Measurements from ENCODE around the gene IL11.

Gene IL11

GRCh38 chr19:55325172-55325571 is 45.1 kb downstream of the IL11 start, which contains the start of gene TMEM150B:
TMEM150B (minus strand) TSS chr19:55325341; CDS start chr19:55321036, 4,305 bp downstream.
- DNase-seq (ENCODE audit: low spot score) = no peak

GRCh38 chr19:55324662-55325061 is 45.6 kb downstream of the IL11 start:
- no peak for DNase-seq (ENCODE audit: low spot score)

GRCh38 chr19:55322204-55322885 is 47.9 kb downstream of the IL11 start:
- no peak for DNase-seq (ENCODE audit: low spot score)

GRCh38 chr19:55321466-55322137 is 48.7 kb downstream of the IL11 start:
- no peak for DNase-seq (ENCODE audit: low spot score)

GRCh38 chr19:55320844-55321419 is 49.3 kb downstream of the IL11 start:
- DNase-seq (ENCODE audit: low spot score) = no peak

- DNase-seq (ENCODE audit: low spot score) = peak; percentile 26
Measured at GRCh38 chr19:55319785-55320184, 50.5 kb downstream of the IL11 start.

- no peak for DNase-seq (ENCODE audit: low spot score)
Measured at GRCh38 chr19:55316646-55317045, 53.6 kb downstream of the IL11 start.

- DNase-seq (ENCODE audit: low spot score) = no peak
Measured at GRCh38 chr19:55315956-55316525, 54.2 kb downstream of the IL11 start.

- no peak for DNase-seq (ENCODE audit: low spot score)
Measured at GRCh38 chr19:55314396-55314795, 55.9 kb downstream of the IL11 start.

Measured in globus pallidus (tissue), 1 donor.